H54 (cell line): ENCODE measurements around the gene SAMD3.
"Not testable (repeated sequence)": the region's sequence is repeated elsewhere in the genome, so short reads cannot be mapped to it uniquely, and the experiment has no call there.

ENCODE experiments used
- DNase-seq: peaks from one replicate; pipeline ENCODE4 v3.0.0; 2011; ENCODE audit warnings: low spot score, mixed read lengths; ENCODE audit not compliant: insufficient read length
- FAIRE-seq: peaks from 3 replicates; lab custom pipeline; 2011; peaks lifted over from hg19 to GRCh38; lab: Jason Lieb, UNC
- POLR2A ChIP-seq: IDR thresholded peaks from 2 replicates; pipeline ENCODE4 v1.6.1; 2011; ENCODE audit warnings: low read depth, mild to moderate bottlenecking, low read length

The SAMD3 gene

GRCh38 chr6:130233330-130233729 is 10.6 kb upstream of the SAMD3 start:
- no peak for FAIRE-seq
- no peak for TF ChIP-seq POLR2A

GRCh38 chr6:130230531-130230930 is 7.8 kb upstream of the SAMD3 start:
- DNase-seq, FAIRE-seq: not testable (repeated sequence)

More at GRCh38 chr6:130233330-130233729, 10.6 kb upstream of the SAMD3 start:
- DNase-seq: no peak

- FAIRE-seq (no peak), DNase-seq (no peak)
- no peak for TF ChIP-seq POLR2A
Observed at GRCh38 chr6:130229645-130230044, 6.9 kb upstream of the SAMD3 start.

GRCh38 chr6:130223508-130223907 is 757 bp upstream of the SAMD3 start:
- TF ChIP-seq POLR2A: no peak
- no peak for FAIRE-seq
- DNase-seq: no peak

- FAIRE-seq: no peak
- TF ChIP-seq POLR2A: no peak
- no peak for DNase-seq
Observed at GRCh38 chr6:130218134-130218533, 4.6 kb downstream of the SAMD3 start.

GRCh38 chr6:130216620-130217019 is 6.1 kb downstream of the SAMD3 start:
- TF ChIP-seq POLR2A: no peak
- no peak for DNase-seq
- no peak for FAIRE-seq

- FAIRE-seq: no peak
- no peak for DNase-seq
- no peak for TF ChIP-seq POLR2A
Observed at GRCh38 chr6:130215526-130215925, 7.2 kb downstream of the SAMD3 start.

- FAIRE-seq (no peak), DNase-seq (no peak)
- no peak for TF ChIP-seq POLR2A
Observed at GRCh38 chr6:130212215-130212874, 10.4 kb downstream of the SAMD3 start.

GRCh38 chr6:130211691-130212090 is 11.1 kb downstream of the SAMD3 start:
- no peak for TF ChIP-seq POLR2A
- no peak for FAIRE-seq
- no peak for DNase-seq

GRCh38 chr6:130207979-130208649 is 14.6 kb downstream of the SAMD3 start:
- FAIRE-seq: no peak
- TF ChIP-seq POLR2A: no peak

GRCh38 chr6:130206479-130206878 is 16.3 kb downstream of the SAMD3 start:
- no peak for FAIRE-seq
- no peak for DNase-seq
- no peak for TF ChIP-seq POLR2A

More at GRCh38 chr6:130207979-130208649, 14.6 kb downstream of the SAMD3 start:
- no peak for DNase-seq

GRCh38 chr6:130204322-130204721 is 18.4 kb downstream of the SAMD3 start:
- no peak for DNase-seq
- FAIRE-seq: no peak
- TF ChIP-seq POLR2A: no peak

GRCh38 chr6:130203370-130203769 is 19.4 kb downstream of the SAMD3 start:
- no peak for TF ChIP-seq POLR2A
- FAIRE-seq (no peak), DNase-seq (no peak)

GRCh38 chr6:130202782-130203181 is 20.0 kb downstream of the SAMD3 start:
- FAIRE-seq (no peak), DNase-seq (no peak)
- TF ChIP-seq POLR2A: no peak

GRCh38 chr6:130200020-130200419 is 22.7 kb downstream of the SAMD3 start:
- no peak for TF ChIP-seq POLR2A
- DNase-seq (no peak), FAIRE-seq (no peak)
